B cell (primary cell): Measurements from ENCODE around the gene ZNF148. TPM values are rescaled to one million over a fixed set of nuclear protein-coding genes. Genes with fewer than 3 reads are reported as not detected.
A peak's percentile ranks its signal among the peaks of the same experiment; 100 is the strongest.

Experiments used
- ATAC-seq: fragments of 200-7000 bp; cut with Tn5 transposase; one replicate; pipeline ENCODE4 v1.10.0; 2021; ENCODE audit warnings: low read depth, mild to moderate bottlenecking, moderate number of reproducible peaks, moderate library complexity
- CTCF ChIA-PET: fragments of 350-600 bp; sonication (Branson Sonifier 250); formaldehyde crosslinking; loops from one replicate; lab custom pipeline; 2021; ENCODE audit warnings: antibody characterized with exemption, inconsistent platforms; lab: Charles Lee
- POLR2A ChIA-PET: fragments of 350-600 bp; sonication (Branson Sonifier 250); formaldehyde crosslinking; loops from one replicate; lab custom pipeline; 2021; ENCODE audit warnings: antibody characterized with exemption; lab: Charles Lee
- DNase-seq: peaks from one replicate; pipeline ENCODE4 v3.0.0; 2013
- H2AFZ ChIP-seq: 2 replicates; pipeline ENCODE4 v1.6.1; 2012; ENCODE audit warnings: mild to moderate bottlenecking, low read depth, low read length; ENCODE audit not compliant: insufficient read depth, poor library complexity, severe bottlenecking
- H3K27ac ChIP-seq, 2 donors: 1 replicate in 1 of 2; 2 replicates in 1 of 2; pipeline ENCODE4 v1.5.1; 2012 to 2013; ENCODE audit warnings: low read length in 2 of 2, mild to moderate bottlenecking in 2 of 2, moderate library complexity in 1 of 2
- H3K27me3 ChIP-seq, 4 experiments: fragments of 200-600 bp in 1 of 4; sonication (generic) in 1 of 4; replicated peaks in 1 of 4; 1 replicate in 2 of 4; 2 replicates in 2 of 4; pipeline versions ENCODE4 v1.6.1 to v1.7.0; 2013 to 2016; ENCODE audit warnings: low read length in 3 of 4, mild to moderate bottlenecking in 2 of 4, mixed read lengths in 1 of 4, moderate library complexity in 1 of 4; ENCODE audit not compliant: insufficient read depth in 4 of 4, control insufficient read depth in 3 of 4; ENCODE audit errors: control extremely low read depth in 1 of 4
- H3K36me3 ChIP-seq, 2 experiments: replicated peaks in 1 of 2; 1 replicate in 1 of 2; 2 replicates in 1 of 2; pipeline versions ENCODE4 v1.6.1 to v1.7.1; 2013; ENCODE audit warnings: low read length in 1 of 2; ENCODE audit not compliant: insufficient read depth in 2 of 2, control insufficient read depth in 1 of 2; ENCODE audit errors: control extremely low read depth in 1 of 2, extremely low read depth in 1 of 2
- H3K4me1 ChIP-seq, 2 donors: fragments of 200-600 bp in 1 of 2; sonication (generic) in 1 of 2; 1 replicate in 1 of 2; 2 replicates in 1 of 2; pipeline versions ENCODE4 v1.5.1 to v1.6.1; 2013 to 2017; ENCODE audit warnings: low read length in 2 of 2; ENCODE audit not compliant: control insufficient read depth in 2 of 2, insufficient read depth in 2 of 2
- H3K4me2 ChIP-seq: replicated peaks from 2 replicates; pipeline ENCODE3; 2012; ENCODE audit warnings: mild to moderate bottlenecking, low read depth, low read length; ENCODE audit not compliant: poor library complexity, severe bottlenecking
- H3K4me3 ChIP-seq, 5 experiments: fragments of 200-600 bp in 1 of 5; sonication (generic) in 1 of 5; 1 replicate in 3 of 5; 2 replicates in 2 of 5; pipeline versions ENCODE4 v1.5.1 to v1.7.0; 2011 to 2016; ENCODE audit warnings: low read length in 4 of 5, mild to moderate bottlenecking in 4 of 5, low read depth in 2 of 5, control low read depth in 1 of 5, moderate library complexity in 1 of 5; ENCODE audit not compliant: insufficient read depth in 1 of 5; ENCODE audit errors: control extremely low read depth in 1 of 5, extremely low read depth in 1 of 5
- H3K79me2 ChIP-seq: fragments of 200-600 bp; sonication (generic); one replicate; pipeline ENCODE4 v1.6.0; 2016; ENCODE audit warnings: low read length; ENCODE audit not compliant: control insufficient read depth, insufficient read depth
- H3K9ac ChIP-seq: fragments of 200-600 bp; sonication (generic); 2 replicates; pipeline ENCODE4 v1.6.1; 2017; ENCODE audit warnings: mild to moderate bottlenecking, low read length, moderate library complexity
- H3K9me3 ChIP-seq, 3 donors: one replicate each; pipeline versions ENCODE4 v1.6.1 to v1.7.1; 2013; ENCODE audit warnings: low read length in 2 of 3; ENCODE audit not compliant: control insufficient read depth in 2 of 3, insufficient read depth in 1 of 3; ENCODE audit errors: control extremely low read depth in 1 of 3
- H4K20me1 ChIP-seq: 2 replicates; pipeline ENCODE4 v1.6.0; 2012; ENCODE audit warnings: mild to moderate bottlenecking, low read length; ENCODE audit not compliant: insufficient read depth, control insufficient read depth, poor library complexity, severe bottlenecking
- H3K27ac Mint-ChIP-seq: one replicate; pipeline ENCODE4 v1.8.0; 2021; ENCODE audit warnings: mixed read lengths
- H3K27me3 Mint-ChIP-seq: one replicate; pipeline ENCODE4 v1.8.0; 2021; ENCODE audit warnings: mixed read lengths
- H3K4me1 Mint-ChIP-seq: one replicate; pipeline ENCODE4 v1.8.0; 2021; ENCODE audit warnings: mixed read lengths
- H3K4me3 Mint-ChIP-seq: one replicate; pipeline ENCODE4 v1.8.0; 2021; ENCODE audit warnings: mixed read lengths
- H3K9me3 Mint-ChIP-seq: one replicate; pipeline ENCODE4 v1.8.0; 2022; ENCODE audit warnings: mixed read lengths; ENCODE audit not compliant: insufficient read depth
- CTCF ChIP-seq: fragments of 200-600 bp; IDR thresholded peaks from one replicate; pipeline ENCODE4 v1.8.0; 2022; ENCODE audit warnings: antibody characterized with exemption, mild to moderate bottlenecking
- EZH2 ChIP-seq: IDR thresholded peaks from 2 replicates; pipeline ENCODE4 v1.6.1; 2012; ENCODE audit warnings: borderline replicate concordance, low read depth, mild to moderate bottlenecking, moderate library complexity, low read length; ENCODE audit not compliant: insufficient read depth, poor library complexity, severe bottlenecking
- WGBS: methylation state at CpG from one replicate; pipeline ENCODE4 v1.1.5; 2013; ENCODE audit warnings: missing lambda C conversion rate; ENCODE audit not compliant: insufficient coverage; 5-methylcytosine and 5-hydroxymethylcytosine counted together
- intact Hi-C: fragments of 100-400 bp; cut with micrococcal nuclease; formaldehyde crosslinking; loops from one replicate; pipeline ENCODE4 v1.10.0; 2022
- polyA plus RNA-seq: library from polyadenylated mRNA; depleted of rRNA; stranded (reverse); fragments of >200 nt; gene quantifications from 2 replicates; pipeline ENCODE4 v1.2.3, GENCODE V29; 2012
- total RNA-seq, 2 donors: library from RNA; stranded (reverse); fragments of 120-200 nt in 1 of 2; gene quantifications; 1 replicate in 1 of 2; 2 replicates in 1 of 2; pipeline versions ENCODE4 v1.2.3 to v1.2.4, GENCODE V29; 2013 to 2022

The ZNF148 gene
- total and polyA plus RNA-seq, 2 donors (not counting 1 experiment from before 2014, with no cell fraction given): 8.1 to 71.5 TPM

- Histone ChIP-seq H3K79me2 (peaks cover 82% of the 10 kb centered on the region), H3K36me3 (peaks cover 6 to 29% of the 10 kb centered on the region in 2 experiments), H3K4me1 (peaks cover 4 to 6% of the 10 kb centered on the region in 2 donors), H4K20me1 (peaks cover 31% of the 10 kb centered on the region), H3K9ac (no peak overlapping the region), H3K4me2 (no peak overlapping the region), H2AFZ (no peak overlapping the region), H3K4me3 (no peak overlapping the region), H3K27me3 (no peaks in the 10 kb centered on the region), H3K27ac (no peak overlapping the region), H3K9me3 (peaks cover 0 to 8% (median 0%) of the 10 kb centered on the region in 3 donors)
- Mint-ChIP-seq H3K9me3 (no peaks in the 10 kb centered on the region), H3K4me1 (peaks cover 32% of the 10 kb centered on the region), H3K27ac (no peak overlapping the region), H3K4me3 (peak overlapping the region; percentile 54), H3K27me3 (no peaks in the 10 kb centered on the region)
- TF ChIP-seq CTCF (no peak), EZH2 (no peak)
- 96% methylated on average over 4 of the region's 9 CpGs for WGBS
- intact Hi-C loops: no loop called here
- ChIA-PET CTCF (interaction anchor here (0.7 kb wide), 1 partner anchor 9 kb away, joined by 3 read pairs; no protein-coding TSS in a partner anchor), POLR2A (no interaction called here)
- no peak for DNase-seq
- no peak for ATAC-seq
Measured at GRCh38 chr3:125309476-125309875, 65.6 kb downstream of the ZNF148 start.

GRCh38 chr3:125306620-125307019, 68.5 kb downstream of the ZNF148 start:
- intact Hi-C loops: no loop called here
- Mint-ChIP-seq H3K4me3 (no peak overlapping the region), H3K4me1 (peaks cover 26% of the 10 kb centered on the region), H3K27ac (no peak overlapping the region), H3K27me3 (no peaks in the 10 kb centered on the region), H3K9me3 (no peaks in the 10 kb centered on the region)
- Histone ChIP-seq H3K27ac (no peak overlapping the region), H3K27me3 (no peaks in the 10 kb centered on the region), H3K9ac (no peak overlapping the region), H2AFZ (no peak overlapping the region), H3K4me1 (peaks cover 4 to 6% of the 10 kb centered on the region in 2 donors), H3K79me2 (peaks cover 94% of the 10 kb centered on the region), H4K20me1 (peaks cover 45% of the 10 kb centered on the region), H3K4me2 (no peak overlapping the region), H3K36me3 (peaks cover 10 to 27% of the 10 kb centered on the region in 2 experiments), H3K9me3 (peaks cover 0 to 8% (median 0%) of the 10 kb centered on the region in 3 donors), H3K4me3 (no peak overlapping the region)
- CTCF ChIA-PET: interaction anchor here (0.7 kb wide), 1 partner anchor 353 kb away, joined by 3 read pairs; no protein-coding TSS in a partner anchor
- POLR2A ChIA-PET: interaction anchor here (0.7 kb wide), 1 partner anchor 19 kb away, joined by 4 read pairs; no protein-coding TSS in a partner anchor
- ATAC-seq (no peak), DNase-seq (no peak)
- no peak for TF ChIP-seq CTCF
- no peak for TF ChIP-seq EZH2
